ENCODE measurements around the gene DDRGK1.
"Not testable (repeated sequence)": the region's sequence is repeated elsewhere in the genome, so short reads cannot be mapped to it uniquely, and the experiment has no call there.

DDRGK1 gene

GRCh38 chr20:3215359-3215917 lies 11.0 kb upstream of the DDRGK1 start:
- not testable (repeated sequence) for DNase-seq (ENCODE audit: low read depth in 2 of 2)

DNA sequence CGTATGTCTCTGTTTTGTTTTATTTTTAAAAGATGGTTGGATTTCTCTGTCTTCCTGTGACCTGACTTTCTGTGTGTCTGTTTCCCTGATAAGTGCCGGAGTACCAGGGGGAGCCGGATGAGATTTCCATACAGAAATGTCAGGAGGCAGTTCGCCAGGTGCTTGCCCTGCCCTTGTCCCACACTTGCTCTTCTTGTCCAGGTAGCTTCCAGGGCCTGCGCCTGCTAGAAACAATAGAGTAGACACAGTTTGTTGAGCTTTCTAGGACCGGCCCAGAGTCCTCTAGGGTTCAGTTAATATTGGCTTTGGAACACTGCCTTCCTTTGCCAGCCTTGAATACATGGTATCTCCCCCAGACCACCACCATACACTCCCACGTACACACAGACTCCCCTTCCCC lies 8.7 kb upstream of the DDRGK1 start:
- no peak for DNase-seq (ENCODE audit: low read depth in 2 of 2)

DNA sequence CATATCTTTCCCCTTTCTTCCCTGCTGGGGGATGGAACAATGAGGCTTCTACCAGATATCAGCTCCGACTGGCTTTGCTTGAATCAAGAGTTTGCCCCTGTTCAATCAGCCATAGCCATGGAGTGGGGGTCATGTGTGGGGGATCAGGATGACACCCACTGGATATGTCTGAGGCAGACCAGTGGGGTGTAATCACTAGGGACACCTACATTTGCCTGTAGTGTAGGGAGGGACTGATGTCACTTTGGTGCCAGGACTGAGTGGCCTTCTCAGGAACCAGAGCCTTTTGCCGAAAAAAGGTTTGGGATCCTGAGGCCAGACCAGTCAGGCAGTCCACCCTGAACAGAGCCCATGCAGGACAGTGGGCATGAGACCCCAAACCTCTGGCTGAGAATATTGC lies 5.9 kb upstream of the DDRGK1 start:
- DNase-seq (ENCODE audit: low read depth in 2 of 2), result no peak

GRCh38 chr20:3209946-3210317 lies 5.5 kb upstream of the DDRGK1 start:
- DNase-seq (ENCODE audit: low read depth in 2 of 2), result no peak

DNA sequence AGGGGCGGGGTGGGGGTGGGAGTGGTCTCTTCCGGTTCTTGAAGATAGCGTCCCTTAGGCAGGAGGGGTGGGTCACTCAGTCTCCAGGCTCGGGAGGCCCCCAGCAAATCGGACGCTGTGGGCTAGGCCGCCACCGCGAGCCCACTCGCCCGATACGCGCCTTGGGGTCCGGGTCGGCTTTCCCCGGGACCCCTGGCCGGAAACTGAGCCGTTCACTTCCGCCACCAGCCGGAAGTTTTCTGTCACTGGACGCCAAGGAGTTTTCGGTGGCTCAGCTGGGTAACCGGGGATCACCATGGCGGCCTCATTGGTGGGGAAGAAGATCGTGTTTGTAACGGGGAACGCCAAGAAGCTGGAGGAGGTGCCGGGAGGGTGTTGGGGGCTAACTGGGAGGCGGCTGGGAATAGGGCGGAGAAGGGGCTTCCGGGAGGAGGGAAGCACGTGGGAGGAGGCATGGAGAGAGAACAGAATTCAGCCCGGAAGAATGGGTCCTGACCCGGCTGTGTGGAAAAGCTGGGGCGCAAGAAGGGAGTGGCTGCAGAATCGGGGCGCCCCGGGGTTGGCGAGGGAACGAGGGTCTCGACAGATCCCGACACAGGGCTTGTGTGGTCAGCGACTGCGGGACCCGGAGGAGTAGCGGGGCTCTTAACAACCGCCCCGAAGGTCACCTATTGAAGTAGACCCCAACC lies 4.9 kb upstream of the DDRGK1 start, which contains the start of gene ITPA:
Gene ITPA (plus strand): TSS at position 242 of the 689 bp plus-strand sequence. CDS start 54 bp downstream, at position 296.
- peak; percentile 48 to 61 for DNase-seq (ENCODE audit: low read depth in 2 of 2)

- DNase-seq (ENCODE audit: low read depth in 2 of 2), result no peak
These were observed 4.3 kb upstream of the DDRGK1 start for GRCh38 chr20:3208786-3209256.

- peak in 1 of 2 donors; percentile 45 for DNase-seq (ENCODE audit: low read depth in 2 of 2)
These were observed 963 bp downstream of the DDRGK1 start for GRCh38 chr20:3203315-3204123.

GRCh38 chr20:3202965-3203314 lies 1.5 kb downstream of the DDRGK1 start:
- no peak for DNase-seq (ENCODE audit: low read depth in 2 of 2)

GRCh38 chr20:3199976-3200755 lies 4.3 kb downstream of the DDRGK1 start:
- DNase-seq (ENCODE audit: low read depth in 2 of 2), result no peak

DNA sequence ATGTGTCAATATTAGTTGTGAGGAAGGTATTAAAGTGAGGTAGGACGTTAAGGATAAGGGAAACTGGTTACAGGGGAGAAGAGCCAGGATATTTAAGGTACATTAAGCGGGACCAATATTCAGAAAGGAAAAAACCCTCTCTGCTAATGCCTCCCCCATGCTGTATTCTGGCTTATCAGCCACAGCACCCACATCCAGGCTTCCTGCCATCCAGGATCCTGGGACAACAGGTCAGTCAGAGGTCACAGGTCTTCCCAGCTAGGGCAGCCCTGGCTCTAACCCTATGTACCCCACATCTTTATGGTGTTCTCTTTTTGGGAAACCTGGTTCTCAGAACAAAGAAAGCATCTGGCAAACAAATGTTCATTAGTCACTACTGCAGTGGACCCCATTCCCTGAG lies 5.3 kb downstream of the DDRGK1 start:
- DNase-seq (ENCODE audit: low read depth in 2 of 2), result no peak

GRCh38 chr20:3195590-3196237 lies 8.8 kb downstream of the DDRGK1 start:
- DNase-seq (ENCODE audit: low read depth in 2 of 2), result no peak

- no peak for DNase-seq (ENCODE audit: low read depth in 2 of 2)
These were observed 9.7 kb downstream of the DDRGK1 start for GRCh38 chr20:3194617-3195280.

- no peak for DNase-seq (ENCODE audit: low read depth in 2 of 2)
These were observed 10.5 kb downstream of the DDRGK1 start for GRCh38 chr20:3193806-3194616.

GRCh38 chr20:3192226-3193015 lies 12.1 kb downstream of the DDRGK1 start:
- DNase-seq (ENCODE audit: low read depth in 2 of 2), result no peak

DNA sequence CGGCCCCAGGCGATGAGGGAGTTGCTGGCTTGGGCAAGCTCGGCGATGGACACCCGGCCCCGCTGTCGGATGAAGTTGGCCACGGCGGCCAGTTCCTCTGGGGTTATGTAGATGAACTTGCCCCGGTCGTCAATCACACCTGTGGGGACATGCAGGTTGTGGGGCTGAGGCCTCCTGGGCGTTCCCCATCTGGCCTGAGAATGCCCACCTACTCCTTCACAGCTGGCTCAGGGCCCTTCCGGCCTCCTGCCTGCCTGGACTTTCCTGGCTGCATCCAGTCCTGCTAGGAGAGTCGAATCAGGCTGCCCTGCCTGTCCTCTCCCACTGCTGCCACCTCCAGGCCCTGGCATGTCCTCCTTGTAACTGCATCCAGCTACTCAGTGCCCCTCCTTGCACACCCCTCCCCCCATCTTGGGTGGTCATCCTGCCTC lies 13.8 kb downstream of the DDRGK1 start:
- DNase-seq (ENCODE audit: low read depth in 2 of 2), result no peak

- DNase-seq (ENCODE audit: low read depth in 2 of 2), result no peak
These were observed 14.8 kb downstream of the DDRGK1 start for GRCh38 chr20:3189561-3190131.

GRCh38 chr20:3188823-3189413 lies 15.6 kb downstream of the DDRGK1 start:
- no peak for DNase-seq (ENCODE audit: low read depth in 2 of 2)

DNA sequence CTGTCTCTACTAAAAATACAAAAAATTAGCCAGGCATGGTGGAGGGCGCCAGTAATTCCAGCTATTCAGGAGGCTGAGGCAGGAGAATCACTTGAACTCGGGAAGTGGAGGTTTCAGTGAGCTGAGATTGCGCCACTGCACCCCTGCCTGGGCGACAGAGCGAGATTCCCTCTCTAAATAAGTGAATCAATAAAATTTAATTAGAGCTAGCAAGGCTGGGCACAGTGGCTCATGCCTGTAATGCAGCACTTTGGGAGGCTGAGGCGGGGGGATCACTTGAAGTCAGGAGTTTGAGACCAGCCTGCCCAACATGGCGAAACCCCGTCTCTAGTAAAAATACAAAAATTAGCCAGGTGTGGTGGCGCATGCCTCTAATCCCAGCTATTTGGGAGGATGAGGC lies 16.6 kb downstream of the DDRGK1 start:
- DNase-seq (ENCODE audit: low read depth in 2 of 2), result not testable (repeated sequence)

All from stimulated activated CD4-positive, alpha-beta T cell treated with anti-CD3 and anti-CD28 coated beads, Interleukin-4, amount 100 ng/mL, for 48 hours (primary cell).